Left cardiac atrium (tissue), 4 donors: ENCODE measurements around the gene NUTM2A. TPM values are rescaled to one million over a fixed set of nuclear protein-coding genes. Genes with fewer than 3 reads are reported as not detected.
"Not testable (repeated sequence)": the region's sequence is repeated elsewhere in the genome, so short reads cannot be mapped to it uniquely, and the experiment has no call there.

Experiments used
- ATAC-seq, 2 donors: fragments of 200-7000 bp; cut with Tn5 transposase; one replicate each; pipeline ENCODE4 v1.9.1; 2020; ENCODE audit warnings: mild to moderate bottlenecking in 2 of 2, moderate library complexity in 2 of 2
- DNase-seq: peaks from one replicate; pipeline ENCODE4 v3.0.0-alpha.2; 2020
- intact Hi-C, 2 donors: fragments of 100-400 bp; cut with DNase I; formaldehyde crosslinking; loops; one replicate each; pipeline versions ENCODE4 v1.14.1 to v1.15.1; 2022 to 2023
- long read RNA-seq: library from polyadenylated mRNA; unstranded; transcript quantifications from one replicate; pipeline ENCODE4 v2.0.0, GENCODE V29; 2021
- total RNA-seq, 2 donors: library from RNA; stranded (reverse); fragmentation: NEBNext Ultra II Directional; extraction: Animal tissue kit (Norgen Biotek cat#: 25700); gene quantifications; one replicate each; pipeline ENCODE4 v1.2.1, GENCODE V29; 2021
- donor health status: DM: no; HTN: yes; CAD: no.
- donor health status: DM: no; HTN: yes; CAD: no; lungs with severe emphysema.
- donor health status: DM: yes; HTN: yes; CAD: no.
- donor health status: Dilated cardiomyopathy.

Gene NUTM2A
- 1 to 10 TPM; 1.6 to 1.9 TPM for total RNA-seq
- long read RNA-seq, result 0 reads

DNA sequence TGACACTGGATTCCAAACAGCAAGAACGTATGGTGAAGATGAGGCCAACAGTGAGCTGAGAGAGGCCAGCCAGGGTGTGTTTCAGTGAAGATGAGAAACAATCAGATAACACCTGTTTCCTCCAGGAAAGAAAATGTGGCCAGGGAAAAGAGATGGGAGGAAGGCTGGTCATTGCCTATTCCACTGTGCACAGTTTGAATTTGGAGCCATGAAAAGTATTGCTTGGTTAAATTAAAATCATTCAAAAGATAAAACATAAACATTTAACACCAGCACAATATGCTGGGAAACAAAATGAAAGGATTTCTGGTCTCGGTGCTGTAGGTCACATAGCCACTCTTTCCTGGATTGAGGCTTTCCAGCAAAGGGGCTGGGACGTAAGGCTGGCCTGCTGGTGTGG, at the start of gene NUTM2A:
TSS of gene NUTM2A (plus strand) at position 301 of the 400 bp plus-strand sequence. CDS start 383 bp downstream, outside the sequence.
- intact Hi-C loops, ATAC-seq, DNase-seq: not testable (repeated sequence)

GRCh38 chr10:87177587-87177986, 47.7 kb upstream of the NUTM2A start:
- intact Hi-C loops, ATAC-seq, DNase-seq: not testable (repeated sequence)

DNA sequence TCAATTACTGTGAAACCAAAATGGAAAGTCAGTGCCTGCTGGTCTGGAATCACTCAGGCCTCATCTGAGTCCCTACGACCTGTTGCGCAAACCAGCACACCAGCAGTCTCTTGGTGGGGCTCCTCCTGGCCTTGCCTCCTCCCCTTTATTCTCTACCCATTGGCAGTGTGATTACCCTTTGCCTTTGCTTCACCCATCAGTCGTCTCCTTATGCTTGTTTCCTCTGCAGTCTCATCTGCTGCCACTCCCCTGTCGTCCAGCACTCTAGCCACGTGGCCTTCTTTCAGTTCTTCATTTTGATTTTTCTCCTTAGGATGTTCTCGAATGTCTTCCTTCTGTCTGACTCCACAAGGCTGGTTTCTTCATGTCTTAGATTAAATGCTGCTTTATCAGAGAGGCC, 40.8 kb upstream of the NUTM2A start:
- DNase-seq, result peak; percentile 20
- intact Hi-C loops, result not testable (repeated sequence)
- peak in 1 of 2 donors; percentile 83 for ATAC-seq

DNA sequence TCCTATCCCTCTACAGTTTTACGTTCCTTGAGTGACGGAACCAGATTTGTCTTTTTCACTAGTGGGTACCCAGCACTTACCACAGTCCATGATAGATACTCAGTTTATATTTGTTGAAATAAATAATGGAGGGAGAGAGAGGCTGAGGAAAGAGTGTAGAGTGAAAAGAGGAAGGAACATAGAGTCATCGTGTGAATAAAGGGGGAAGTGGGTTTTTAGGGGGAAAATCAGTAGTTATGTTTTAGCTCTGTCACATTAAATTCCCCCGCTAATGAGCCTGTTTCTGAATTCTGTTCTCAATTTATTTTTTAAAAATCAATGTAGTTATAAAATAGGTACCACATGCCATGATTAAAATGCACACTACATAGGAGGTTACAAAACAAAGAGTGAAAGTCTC, 39.2 kb upstream of the NUTM2A start:
- ATAC-seq, intact Hi-C loops, DNase-seq: not testable (repeated sequence)

- not testable (repeated sequence) for ATAC-seq
Measured at GRCh38 chr10:87187573-87187972, 37.7 kb upstream of the NUTM2A start.

DNA sequence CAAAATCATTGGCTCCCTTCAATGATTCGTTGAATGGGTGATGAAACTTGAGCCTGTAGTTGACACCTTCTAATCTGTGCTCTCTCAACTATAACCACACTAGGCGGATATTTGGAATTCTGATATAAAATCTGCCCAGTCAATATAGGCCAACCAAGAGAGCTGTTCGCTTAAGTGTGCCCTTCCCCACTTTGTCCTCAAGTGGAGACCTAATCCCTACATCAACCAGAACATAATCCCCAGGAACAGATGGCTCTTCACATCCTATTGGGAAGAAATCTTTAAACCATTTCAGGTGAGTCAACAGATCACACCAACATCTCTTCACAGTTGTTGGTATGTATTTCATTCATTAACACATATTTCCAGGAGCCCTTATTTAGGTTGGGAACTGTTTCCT, 33.4 kb upstream of the NUTM2A start:
- intact Hi-C loops, DNase-seq, ATAC-seq: not testable (repeated sequence)

More at GRCh38 chr10:87187573-87187972, 37.7 kb upstream of the NUTM2A start:
- DNase-seq, intact Hi-C loops: not testable (repeated sequence)

GRCh38 chr10:87200924-87201323, 24.3 kb upstream of the NUTM2A start:
- peak; percentile 27 for DNase-seq

GRCh38 chr10:87204801-87205200, 20.4 kb upstream of the NUTM2A start:
- intact Hi-C loops, DNase-seq: not testable (repeated sequence)
- ATAC-seq, result peak; percentile 5 to 13

More at GRCh38 chr10:87200924-87201323, 24.3 kb upstream of the NUTM2A start:
- intact Hi-C loops, result not testable (repeated sequence)
- ATAC-seq, result peak; percentile 64 to 76

- DNase-seq (peak; percentile 28), ATAC-seq (peak in 1 of 2 donors; percentile 32)
- intact Hi-C loops, result not testable (repeated sequence)
Measured at GRCh38 chr10:87206922-87207321, 18.3 kb upstream of the NUTM2A start.

DNA sequence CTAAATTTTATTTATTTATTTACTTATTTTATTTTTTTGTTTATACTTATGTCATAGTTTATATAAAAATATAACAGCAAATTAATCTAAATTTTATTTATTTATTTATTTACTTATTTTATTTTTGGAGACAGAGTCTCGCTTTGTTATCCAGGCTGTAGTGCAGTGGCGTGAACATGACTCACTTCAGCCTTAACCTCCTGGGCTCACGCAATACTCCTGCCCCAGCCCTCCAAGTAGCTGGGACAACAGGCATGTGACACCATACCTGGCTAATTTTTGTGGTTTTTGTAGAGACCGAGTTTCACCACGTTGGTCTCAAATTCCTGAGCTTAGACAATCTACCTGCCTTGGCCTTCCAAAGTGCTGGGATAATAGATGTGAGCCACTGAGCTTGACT, 14.9 kb upstream of the NUTM2A start:
- intact Hi-C loops, ATAC-seq, DNase-seq: not testable (repeated sequence)

DNA sequence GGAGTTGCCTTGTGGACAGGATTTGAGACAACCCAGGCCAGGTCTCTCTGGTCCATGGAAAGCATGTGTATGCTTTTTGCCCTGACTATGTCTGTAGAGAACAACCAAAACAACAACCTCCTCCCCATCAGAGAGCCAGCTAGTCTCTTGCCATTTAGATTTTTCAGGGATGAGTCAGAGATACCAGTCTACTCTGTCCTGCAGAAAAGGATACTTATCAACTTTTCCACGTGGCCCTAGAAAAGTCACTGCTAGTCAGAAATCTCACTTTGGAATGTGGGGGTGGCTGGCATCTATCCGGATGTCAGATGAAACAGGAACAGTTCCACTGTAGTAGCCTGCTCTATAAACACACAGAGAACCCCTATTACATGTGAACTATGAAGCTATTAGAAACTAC, 13.4 kb upstream of the NUTM2A start:
- intact Hi-C loops, result not testable (repeated sequence)
- ATAC-seq, result peak in 1 of 2 donors; percentile 6

GRCh38 chr10:87213150-87213765, 12.0 kb upstream of the NUTM2A start:
- DNase-seq, intact Hi-C loops: not testable (repeated sequence)
- peak in 1 of 2 donors; percentile 2 for ATAC-seq

More for the DNA sequence above, 13.4 kb upstream of the NUTM2A start:
- not testable (repeated sequence) for DNase-seq

DNA sequence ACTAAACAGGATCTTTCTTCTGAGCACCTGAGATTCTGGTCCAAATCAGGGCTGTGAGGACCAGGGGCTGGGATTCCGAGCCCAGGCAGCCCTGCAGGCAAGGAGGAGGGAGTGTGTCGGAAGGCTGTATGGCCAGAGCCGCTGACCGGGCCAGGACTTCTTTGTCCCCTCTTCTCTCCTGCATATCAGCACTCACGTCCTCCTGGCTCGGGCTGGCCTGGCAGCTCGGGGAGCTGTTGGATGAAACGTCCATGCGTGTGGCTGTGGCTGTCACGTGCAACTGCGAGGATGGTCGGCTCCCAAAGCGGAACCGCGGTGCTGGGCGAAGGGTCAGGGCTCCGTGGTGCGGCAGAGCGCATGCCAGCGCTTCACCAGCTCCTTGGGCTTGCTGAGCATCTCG, 11.4 kb upstream of the NUTM2A start:
- ATAC-seq (peak; percentile 72 to 89), DNase-seq (peak; percentile 48)
- intact Hi-C loops, result not testable (repeated sequence)

DNA sequence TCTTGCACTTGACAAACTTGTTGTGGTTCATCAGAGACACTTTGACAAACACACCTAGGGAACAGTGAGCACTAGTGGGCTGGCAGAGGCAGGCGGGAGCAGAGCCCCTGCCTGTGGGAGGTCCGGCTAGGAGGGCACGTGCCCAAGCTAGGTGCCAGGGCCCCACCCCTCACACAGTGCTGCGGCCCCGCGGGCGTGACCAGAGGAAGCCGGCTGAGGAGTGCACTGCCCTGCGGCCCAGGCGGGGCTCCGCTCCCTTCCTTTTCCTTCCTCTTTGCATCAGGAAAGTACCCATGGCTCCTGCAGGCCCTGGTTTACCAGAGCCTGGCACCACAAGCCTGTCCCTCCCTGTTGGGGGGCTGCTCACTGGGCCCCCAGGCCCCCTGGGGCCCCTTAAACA, 9.1 kb upstream of the NUTM2A start:
- DNase-seq (peak; percentile 32), ATAC-seq (peak in 1 of 2 donors; percentile 53)
- intact Hi-C loops, result not testable (repeated sequence)

DNA sequence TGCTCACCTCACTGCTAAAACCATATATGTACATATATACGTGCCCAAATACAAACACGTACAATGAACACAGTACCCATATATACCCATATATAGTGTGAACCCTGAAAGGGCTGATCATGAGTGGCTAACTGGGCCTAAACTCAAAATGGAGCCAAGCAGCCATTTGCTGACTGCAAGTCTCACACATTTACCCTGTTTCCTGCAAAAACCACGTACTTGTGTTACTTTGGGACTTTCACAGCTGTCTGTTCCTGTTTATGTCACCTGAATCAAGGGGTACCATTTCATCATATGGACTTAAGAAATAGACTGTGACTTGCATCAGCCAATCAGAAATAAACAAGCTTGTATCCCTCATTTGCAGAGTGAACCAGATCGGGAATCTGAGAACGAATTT, 5.9 kb upstream of the NUTM2A start:
- DNase-seq, intact Hi-C loops, ATAC-seq: not testable (repeated sequence)

DNA sequence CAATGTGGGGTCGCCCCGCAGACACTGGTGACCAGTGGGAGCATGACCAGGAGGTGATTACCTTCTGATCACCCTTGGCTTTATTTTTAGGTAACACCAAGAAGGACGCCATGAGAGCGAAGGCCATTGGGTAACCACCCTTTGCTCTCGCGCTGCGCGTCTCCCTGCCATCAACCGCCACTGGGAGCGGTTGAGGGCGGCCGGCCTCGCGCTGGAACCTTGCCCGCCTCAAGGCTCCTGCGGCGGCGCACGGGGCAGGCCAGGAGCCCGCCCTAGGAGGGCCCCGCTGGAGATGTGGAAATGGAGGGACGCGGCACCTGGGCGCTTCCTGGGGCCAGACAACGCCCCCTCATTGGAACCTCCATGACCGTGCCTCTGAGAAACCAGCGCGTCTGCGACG, 2.5 kb upstream of the NUTM2A start:
- intact Hi-C loops, ATAC-seq, DNase-seq: not testable (repeated sequence)

DNA sequence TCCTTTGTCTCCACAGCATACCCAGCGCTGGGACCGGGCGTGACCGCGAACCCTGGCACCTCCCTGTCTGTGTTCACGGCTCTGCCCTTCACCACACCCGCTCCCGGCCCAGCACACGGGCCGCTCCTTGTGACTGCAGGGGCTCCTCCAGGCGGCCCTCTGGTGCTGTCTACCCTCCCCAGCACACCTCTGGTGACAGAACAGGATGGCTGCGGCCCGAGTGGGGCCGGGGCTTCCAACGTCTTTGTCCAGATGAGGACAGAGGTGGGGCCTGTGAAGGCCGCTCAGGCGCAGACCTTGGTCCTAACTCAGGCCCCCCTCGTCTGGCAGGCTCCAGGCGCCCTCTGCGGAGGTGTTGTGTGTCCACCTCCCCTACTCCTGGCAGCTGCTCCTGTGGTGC, 3.0 kb downstream of the NUTM2A start:
- ATAC-seq, intact Hi-C loops, DNase-seq: not testable (repeated sequence)

GRCh38 chr10:87229211-87229610, 4.0 kb downstream of the NUTM2A start:
- ATAC-seq, DNase-seq, intact Hi-C loops: not testable (repeated sequence)

DNA sequence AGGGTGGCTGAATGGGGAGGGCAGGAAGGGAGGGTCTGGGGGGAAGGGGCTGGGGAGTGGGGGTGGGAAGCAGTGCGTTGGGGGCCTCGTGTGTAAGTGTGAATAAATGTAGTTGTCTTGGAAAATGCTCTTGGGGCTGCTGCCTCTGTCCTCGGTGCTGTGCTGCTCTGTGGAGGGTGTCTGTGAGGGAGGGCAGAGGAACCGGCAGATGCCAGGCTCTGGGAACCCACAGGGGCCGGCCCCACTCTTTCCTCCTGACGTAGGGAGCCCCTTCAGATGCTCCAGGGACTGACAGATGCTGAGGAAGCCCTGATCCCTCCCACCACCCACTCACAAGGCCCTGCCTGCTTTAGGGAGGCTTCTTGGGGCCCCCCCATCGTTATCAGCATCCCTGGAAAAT, 9.6 kb downstream of the NUTM2A start:
- DNase-seq, intact Hi-C loops, ATAC-seq: not testable (repeated sequence)

GRCh38 chr10:87237244-87237643, 12.0 kb downstream of the NUTM2A start:
- intact Hi-C loops, DNase-seq, ATAC-seq: not testable (repeated sequence)
